K562 (cell line): ENCODE data around the gene ZMYND8. TPM values are rescaled to one million over a fixed set of nuclear protein-coding genes. Genes with fewer than 3 reads are reported as not detected.

Source experiments
- ATAC-seq: fragments of 200-7000 bp; cut with Tn5 transposase; 3 replicates; pipeline ENCODE4 v1.9.1; 2020; ENCODE audit warnings: moderate library complexity
- BruUV-seq: library from RNA; stranded (reverse); fragments of 400-500 nt; replicated peaks from 2 replicates; lab custom pipeline; 2021; lab: Mats Ljungman, UMichigan
- CTCF ChIA-PET: fragments of 300-600 bp; formaldehyde crosslinking; extraction: SDS; loops from one replicate; lab custom pipeline; 2021; ENCODE audit warnings: low intra/inter-chr PET ratio; lab: Yijun Ruan, JAX
- POLR2A ChIA-PET: fragments of 300-600, 350-650 bp; sonication (Branson Sonifier 250); formaldehyde crosslinking; extraction: SDS; loops from one replicate; lab custom pipeline; 2021; ENCODE audit warnings: antibody characterized with exemption, inconsistent platforms; lab: Yijun Ruan, JAX
- DNase-seq, 4 experiments: peaks; one replicate each; pipeline versions ENCODE4 v3.0.0 to v3.0.0-alpha.2; 2011 to 2018; ENCODE audit warnings: low spot score in 3 of 4, mixed read lengths in 3 of 4; ENCODE audit errors: extremely low read depth in 1 of 4
- FAIRE-seq: peaks from 2 replicates; lab custom pipeline; 2011; peaks lifted over from hg19 to GRCh38; lab: Jason Lieb, UNC
- H2AFZ ChIP-seq: 2 replicates; pipeline ENCODE4 v1.6.0; 2011; ENCODE audit warnings: low read depth, low read length, control low read depth, inconsistent platforms
- H3K27ac ChIP-seq: fragments of 200-600 bp; 3 replicates; pipeline ENCODE4 v1.8.0; 2011; ENCODE audit warnings: low read depth, mild to moderate bottlenecking, control low read depth, inconsistent platforms, low read length, moderate library complexity, mixed read lengths; ENCODE audit errors: extremely low read depth
- H3K27me3 ChIP-seq, 2 experiments: fragments of 300-600 bp in 1 of 2; 2 replicates in 1 of 2; 3 replicates in 1 of 2; pipeline versions ENCODE4 v1.6.0 to v1.8.0; 2011; ENCODE audit warnings: inconsistent platforms in 2 of 2, low read length in 2 of 2, mild to moderate bottlenecking in 1 of 2, mixed read lengths in 1 of 2, moderate library complexity in 1 of 2; ENCODE audit not compliant: control insufficient read depth in 2 of 2, insufficient read depth in 2 of 2
- H3K36me3 ChIP-seq: fragments of 300-600 bp; 3 replicates; pipeline ENCODE4 v1.8.0; 2011; ENCODE audit warnings: mild to moderate bottlenecking, low read length, inconsistent platforms; ENCODE audit not compliant: control insufficient read depth, insufficient read depth
- H3K4me1 ChIP-seq, 2 experiments: fragments of 200-600 bp in 1 of 2; replicated peaks in 1 of 2; 2 replicates in 1 of 2; 3 replicates in 1 of 2; pipeline versions ENCODE4 v1.5.1 to v1.8.0; 2011; ENCODE audit warnings: inconsistent platforms in 2 of 2, low read length in 2 of 2, mild to moderate bottlenecking in 1 of 2, mixed read lengths in 1 of 2, moderate library complexity in 1 of 2; ENCODE audit not compliant: control insufficient read depth in 2 of 2, insufficient read depth in 2 of 2
- H3K4me2 ChIP-seq: 2 replicates; pipeline ENCODE4 v1.6.1; 2011; ENCODE audit warnings: low read length, control low read depth, inconsistent platforms, mixed read lengths; ENCODE audit not compliant: insufficient read depth
- H3K4me3 ChIP-seq: fragments of 200-600 bp; sonication (generic), shearing (Covaris generic); 2 replicates; pipeline ENCODE4 v1.5.1; 2016; ENCODE audit warnings: control low read depth, inconsistent platforms
- H3K79me2 ChIP-seq: fragments of 200-600 bp; 3 replicates; pipeline ENCODE4 v1.8.0; 2011; ENCODE audit warnings: low read length, inconsistent platforms; ENCODE audit not compliant: control insufficient read depth, insufficient read depth
- H3K9ac ChIP-seq, 2 experiments: 2 replicates each; pipeline versions ENCODE4 v1.6.0 to v1.6.1; 2011; ENCODE audit warnings: low read depth in 2 of 2, low read length in 2 of 2, control low read depth in 1 of 2, inconsistent platforms in 1 of 2, mild to moderate bottlenecking in 1 of 2, mixed read lengths in 1 of 2; ENCODE audit not compliant: insufficient read depth in 1 of 2
- H3K9me1 ChIP-seq: one replicate; pipeline ENCODE4 v1.6.0; 2011; ENCODE audit warnings: inconsistent platforms, mild to moderate bottlenecking, low read length, moderate library complexity; ENCODE audit not compliant: control insufficient read depth, insufficient read depth
- H3K9me3 ChIP-seq: replicated peaks from 2 replicates; pipeline ENCODE4 v1.5.1; 2011; ENCODE audit warnings: low read depth, low read length, inconsistent platforms; ENCODE audit not compliant: control insufficient read depth, insufficient read depth
- H4K20me1 ChIP-seq: replicated peaks from 2 replicates; pipeline ENCODE4 v1.6.1; 2011; ENCODE audit warnings: low read length, inconsistent platforms, mixed read lengths; ENCODE audit not compliant: control insufficient read depth, insufficient read depth
- HNRNPLL ChIP-seq: fragments of 200-400 bp; formaldehyde crosslinking; IDR thresholded peaks from 2 replicates; pipeline ENCODE4 v1.6.1; 2017; ENCODE audit warnings: low read length, low read depth, mild to moderate bottlenecking; ENCODE audit not compliant: poor library complexity, severe bottlenecking
- LEF1 ChIP-seq: fragments of 450-650 bp; IDR thresholded peaks from 2 replicates; pipeline ENCODE4 v1.6.1; 2016; ENCODE audit warnings: mild to moderate bottlenecking
- NCOA4 ChIP-seq: fragments of 450-650 bp; IDR thresholded peaks from 2 replicates; pipeline ENCODE4 v1.6.1; 2018; ENCODE audit warnings: mild to moderate bottlenecking; ENCODE audit not compliant: partially characterized antibody
- NR1H2 ChIP-seq: sonication (generic); formaldehyde crosslinking; IDR thresholded peaks from 2 replicates; pipeline ENCODE4 v1.4.0; 2020; ENCODE audit warnings: mild to moderate bottlenecking, missing genetic modification reagents
- TCF7 ChIP-seq: sonication (generic); IDR thresholded peaks from 2 replicates; pipeline ENCODE4 v1.6.1; 2016; ENCODE audit warnings: antibody characterized with exemption, borderline replicate concordance
- ZBTB11 ChIP-seq, 3 experiments: fragments of 200-800 bp in 1 of 3; fragments of 250-450 bp in 1 of 3; fragments of 450-650 bp in 1 of 3; sonication (Bioruptor Pico) in 1 of 3; sonication (Bioruptor generic) in 1 of 3; formaldehyde crosslinking in 1 of 3; IDR thresholded peaks; 2 replicates each; pipeline versions ENCODE4 v1.6.1 to v1.8.0; 2016 to 2022; ENCODE audit warnings: mild to moderate bottlenecking in 2 of 3, missing genetic modification characterization in 2 of 3, missing compliant biosample characterization in 1 of 3, moderate library complexity in 1 of 3
- ZNF124 ChIP-seq: sonication (generic); formaldehyde crosslinking; IDR thresholded peaks from 2 replicates; pipeline ENCODE4 v1.8.1; 2022; ENCODE audit warnings: missing genetic modification reagents
- WGBS: fragments of 100-300 bp; shearing (Covaris generic); methylation state at CpG from one replicate; pipeline ENCODE4 v1.1.6; 2016; ENCODE audit warnings: low coverage, mixed read lengths; ENCODE audit not compliant: insufficient coverage; ENCODE audit errors: missing lambda C conversion rate; 5-methylcytosine and 5-hydroxymethylcytosine counted together
- in situ Hi-C: fragments of 300-500 bp; cut with MboI; formaldehyde crosslinking; loops from 4 replicates; pipeline ENCODE4 v1.15.0; 2018; ENCODE audit warnings: inconsistent platforms, mixed read lengths
- intact Hi-C: fragments of 100-400 bp; cut with micrococcal nuclease; formaldehyde crosslinking; loops from 2 replicates; pipeline ENCODE4 v1.14.2; 2022
- polyA plus RNA-seq, 8 experiments: library from polyadenylated mRNA; depleted of rRNA in 4 of 8; stranded (reverse) in 5 of 8; unstranded in 3 of 8; fragments of >200 nt; fragmentation: Nextera tagmentation in 2 of 8; fragmentation: Illumina TruSeq in 1 of 8; extraction: Ambion mirVana in 2 of 8; extraction: Trizol in 1 of 8; gene quantifications; 2 replicates each; pipeline versions ENCODE4 v1.2.1 to v1.2.3, GENCODE V29; 2011 to 2014; ENCODE audit warnings: inconsistent platforms in 1 of 8, missing spikeins in 1 of 8
- total RNA-seq, 7 experiments: library from RNA; depleted of rRNA in 6 of 7; stranded (reverse); fragments of >200 nt in 6 of 7; fragmentation: Illumina TruSeq in 2 of 7; extraction: Trizol in 2 of 7; gene quantifications; 2 replicates each; pipeline versions ENCODE4 v1.2.1 to v1.2.3, GENCODE V29; 2011 to 2021; ENCODE audit warnings: low replicate concordance in 1 of 7
- TF ChIP-seq, protein P1 (sequence below): sonication (generic); formaldehyde crosslinking; IDR thresholded peaks from 2 replicates; pipeline ENCODE4 v1.8.0; 2022; ENCODE audit warnings: mild to moderate bottlenecking, missing genetic modification reagents

ZMYND8 gene
- total and polyA plus RNA-seq, 9 of the 15 experiments (the other 6 are each of a cell fraction or from before 2014, with no cell fraction given): 31.8 to 148 (median 71.9) TPM

DNA sequence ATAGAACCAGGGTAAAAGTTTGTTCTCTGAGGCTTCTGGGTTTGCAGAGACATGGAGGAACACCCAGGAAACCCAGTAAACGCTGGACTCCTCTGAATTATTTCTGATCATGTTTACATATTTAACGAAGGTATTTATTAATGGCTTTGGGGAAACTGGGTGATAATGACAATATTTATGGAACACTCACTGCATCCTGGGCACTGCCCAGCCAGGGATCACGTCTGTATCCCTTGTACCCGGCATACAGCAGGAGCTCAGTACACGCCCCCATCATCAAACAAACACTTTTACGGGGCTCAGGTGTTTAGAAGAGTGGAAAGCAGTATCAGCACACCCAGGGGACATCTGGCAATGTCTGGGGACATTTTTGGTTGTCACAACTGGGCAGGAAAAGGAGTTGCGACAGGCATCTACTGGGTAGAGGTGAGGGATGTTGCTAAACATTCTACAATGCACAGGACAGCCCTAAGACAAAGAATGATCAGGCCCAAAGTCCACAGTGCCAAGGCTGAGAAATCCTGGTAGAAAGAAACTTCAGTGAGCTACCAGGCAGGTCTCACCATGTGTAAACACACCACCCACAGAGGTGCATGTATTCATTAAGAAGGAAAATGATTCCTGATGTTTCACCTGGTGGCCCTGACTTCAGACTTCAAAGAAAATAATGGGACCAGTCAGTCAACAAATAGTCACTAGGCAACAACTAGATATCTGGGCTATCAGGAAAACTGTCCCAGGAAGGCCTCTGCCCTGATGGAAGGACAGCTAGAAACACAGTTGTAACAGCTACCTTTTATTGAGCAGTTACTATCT is 35.3 kb downstream of the ZMYND8 start:
- ChIA-PET POLR2A (interaction anchor here (0.6 to 2.0 kb wide), 7 partner anchors 9 to 64 kb away, joined by 3 to 10 read pairs (median 3); no protein-coding TSS in a partner anchor), CTCF (no interaction called here)
- intact Hi-C loops: no loop called here
- Histone ChIP-seq H3K79me2 (peaks cover 100% of the 10 kb centered on the region), H3K4me3 (no peak overlapping the region), H3K9me1 (no peaks in the 10 kb centered on the region), H4K20me1 (peaks cover 50% of the 10 kb centered on the region), H2AFZ (no peak overlapping the region), H3K9me3 (no peaks in the 10 kb centered on the region), H3K36me3 (peaks cover 78% of the 10 kb centered on the region), H3K27ac (peak overlapping the region; percentile 89; the same call in 2 of the 3 replicates), H3K4me2 (peak overlapping the region; percentile 83), H3K4me1 (peaks cover 58 to 59% of the 10 kb centered on the region in 2 experiments), H3K27me3 (no peaks in the 10 kb centered on the region), H3K9ac (no peak overlapping the region; a peak in 1 of 4 replicates)
- WGBS: 50% methylated on average over 7 of the region's 7 CpGs
- BruUV-seq: no TSS peak
- no peak for FAIRE-seq
- in situ Hi-C loops: no loop called here
- no peak for ATAC-seq
- no peak for DNase-seq
- no peak for TF ChIP-seq NCOA4
- TF ChIP-seq LEF1: no peak
- TF ChIP-seq ZNF124: no peak
- no peak for TF ChIP-seq TCF7
- TF ChIP-seq, protein P1, sequence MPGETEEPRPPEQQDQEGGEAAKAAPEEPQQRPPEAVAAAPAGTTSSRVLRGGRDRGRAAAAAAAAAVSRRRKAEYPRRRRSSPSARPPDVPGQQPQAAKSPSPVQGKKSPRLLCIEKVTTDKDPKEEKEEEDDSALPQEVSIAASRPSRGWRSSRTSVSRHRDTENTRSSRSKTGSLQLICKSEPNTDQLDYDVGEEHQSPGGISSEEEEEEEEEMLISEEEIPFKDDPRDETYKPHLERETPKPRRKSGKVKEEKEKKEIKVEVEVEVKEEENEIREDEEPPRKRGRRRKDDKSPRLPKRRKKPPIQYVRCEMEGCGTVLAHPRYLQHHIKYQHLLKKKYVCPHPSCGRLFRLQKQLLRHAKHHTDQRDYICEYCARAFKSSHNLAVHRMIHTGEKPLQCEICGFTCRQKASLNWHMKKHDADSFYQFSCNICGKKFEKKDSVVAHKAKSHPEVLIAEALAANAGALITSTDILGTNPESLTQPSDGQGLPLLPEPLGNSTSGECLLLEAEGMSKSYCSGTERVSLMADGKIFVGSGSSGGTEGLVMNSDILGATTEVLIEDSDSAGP (CRISPR knock-in tag): no peak
- TF ChIP-seq ZBTB11 (CRISPR knock-in tag; IDR thresholded peaks at IDR 0.05): peak in 1 of 3 experiments; percentile 84; a peak in 2 of 6 replicates
- no peak for TF ChIP-seq NR1H2 (CRISPR knock-in tag)
- TF ChIP-seq HNRNPLL: no peak
